HepG2 (cell line): ENCODE measurements around the gene PFN4. TPM values are rescaled to one million over a fixed set of nuclear protein-coding genes. Genes with fewer than 3 reads are reported as not detected.

ENCODE experiments used
- CBFB ChIP-seq: sonication (generic); formaldehyde crosslinking; IDR thresholded peaks from 2 replicates; pipeline ENCODE4 v1.4.0; 2020; ENCODE audit warnings: missing genetic modification reagents
- ERF ChIP-seq: IDR thresholded peaks from 2 replicates; pipeline ENCODE4 v1.6.1; 2018; ENCODE audit warnings: missing biosample characterization, missing genetic modification reagents
- GMEB2 ChIP-seq: IDR thresholded peaks from 2 replicates; pipeline ENCODE4 v1.6.1; 2016; ENCODE audit warnings: missing biosample characterization, missing genetic modification reagents, low read depth
- HIC2 ChIP-seq: sonication (generic); formaldehyde crosslinking; IDR thresholded peaks from 2 replicates; pipeline ENCODE4 v1.9.0; 2022; ENCODE audit warnings: low read depth, missing genetic modification reagents
- KIAA2018 ChIP-seq: sonication (generic); formaldehyde crosslinking; IDR thresholded peaks from 2 replicates; pipeline ENCODE4 v1.5.0; 2020; ENCODE audit warnings: mild to moderate bottlenecking, missing genetic modification reagents, borderline replicate concordance
- MEIS1 ChIP-seq: sonication (generic); formaldehyde crosslinking; IDR thresholded peaks from 2 replicates; pipeline ENCODE4 v1.9.0; 2021; ENCODE audit warnings: mild to moderate bottlenecking, missing genetic modification reagents, moderate library complexity, borderline replicate concordance
- POLR2G ChIP-seq: fragments of 200-400 bp; formaldehyde crosslinking; IDR thresholded peaks from 2 replicates; pipeline ENCODE4 v1.6.1; 2018; ENCODE audit warnings: mild to moderate bottlenecking, low read depth, low read length, moderate library complexity
- RAD21 ChIP-seq: fragments of 450-650 bp; formaldehyde crosslinking; IDR thresholded peaks from 2 replicates; pipeline ENCODE4 v1.5.0; 2020; ENCODE audit warnings: mild to moderate bottlenecking
- RBAK ChIP-seq: sonication (generic); formaldehyde crosslinking; IDR thresholded peaks from 2 replicates; pipeline ENCODE4 v1.5.1; 2020; ENCODE audit warnings: mild to moderate bottlenecking, missing genetic modification reagents
- ZBTB1 ChIP-seq: sonication (generic); formaldehyde crosslinking; IDR thresholded peaks from 2 replicates; pipeline ENCODE4 v1.4.0; 2020; ENCODE audit warnings: missing genetic modification reagents, borderline replicate concordance
- ZFYVE20 ChIP-seq: sonication (generic); formaldehyde crosslinking; IDR thresholded peaks from 2 replicates; pipeline ENCODE4 v1.8.0; 2023; ENCODE audit warnings: low read depth, mild to moderate bottlenecking, moderate library complexity, missing genetic modification reagents, borderline replicate concordance
- ZNF367 ChIP-seq: sonication (generic); formaldehyde crosslinking; IDR thresholded peaks from 2 replicates; pipeline ENCODE4 v1.4.0; 2020; ENCODE audit warnings: missing genetic modification reagents, borderline replicate concordance
- ZNF432 ChIP-seq: sonication (generic); formaldehyde crosslinking; IDR thresholded peaks from 2 replicates; pipeline ENCODE4 v1.5.0; 2020; ENCODE audit warnings: missing genetic modification reagents, mild to moderate bottlenecking, borderline replicate concordance
- ZNF704 ChIP-seq: sonication (generic); formaldehyde crosslinking; IDR thresholded peaks from 2 replicates; pipeline ENCODE4 v1.8.1; 2023; ENCODE audit warnings: mild to moderate bottlenecking, inconsistent platforms, moderate library complexity, missing genetic modification reagents, borderline replicate concordance
- polyA plus RNA-seq, 8 experiments: library from polyadenylated mRNA; depleted of rRNA in 3 of 8; stranded (reverse) in 7 of 8; unstranded in 1 of 8; fragments of >200 nt; fragmentation: Illumina TruSeq in 4 of 8; extraction: Trizol in 4 of 8; gene quantifications; 2 replicates each; pipeline versions ENCODE4 v1.2.1 to v1.2.3, GENCODE V29; 2011 to 2016; ENCODE audit warnings: low read depth in 4 of 8, missing spikeins in 1 of 8, mixed read lengths in 1 of 8; ENCODE audit not compliant: insufficient read depth in 1 of 8
- total RNA-seq, 5 experiments: library from RNA; depleted of rRNA; stranded (reverse); fragments of >200 nt; fragmentation: Illumina TruSeq; extraction: Trizol; gene quantifications; 2 replicates each; pipeline ENCODE4 v1.2.3, GENCODE V29; 2016; ENCODE audit warnings: low read depth in 1 of 5

Gene PFN4
- total and polyA plus RNA-seq, 2 of the 13 experiments (the other 11 are each of a cell fraction or from before 2014, with no cell fraction given) = 0.12 to 0.20 TPM

GRCh38 chr2:24083567-24084385, 39.4 kb downstream of the PFN4 start (continued):
- TF ChIP-seq CBFB (CRISPR knock-in tag) = peak; percentile 58
- 0 out of 2 replicates have a peak, but pooled peaks have one; percentile 57 for TF ChIP-seq KIAA2018
- TF ChIP-seq GMEB2 (CRISPR knock-in tag) = 0 out of 2 replicates have a peak, but pooled peaks have one; percentile 36
- TF ChIP-seq HIC2 = no peak
- TF ChIP-seq ZNF367 (CRISPR knock-in tag) = no peak
- peak; percentile 79; the same call in 1 of the 2 replicates for TF ChIP-seq ZFYVE20
- TF ChIP-seq RAD21 (CRISPR knock-in tag) = no peak
- TF ChIP-seq MEIS1 (CRISPR knock-in tag) = no peak
- peak; percentile 98 for TF ChIP-seq ZNF704
- TF ChIP-seq POLR2G = peak; percentile 92
- TF ChIP-seq ZNF432 (CRISPR knock-in tag) = no peak
- peak; percentile 67; the same call in 1 of the 2 replicates for TF ChIP-seq ERF (CRISPR knock-in tag)
- no peak for TF ChIP-seq ZBTB1 (CRISPR knock-in tag)
- peak; percentile 31; the same call in 1 of the 2 replicates for TF ChIP-seq RBAK (CRISPR knock-in tag)
